GM12875 (cell line): ENCODE data around the gene ACR.

Experiments
- H3K4me3 ChIP-seq: one replicate; pipeline ENCODE4 v1.5.1; 2011; ENCODE audit warnings: low read depth, low read length, control low read depth
- TF ChIP-seq, protein P1 (sequence below): IDR thresholded peaks from 2 replicates; pipeline ENCODE4 v1.5.1; 2011; ENCODE audit warnings: low read depth, mild to moderate bottlenecking, control low read depth, inconsistent platforms, low read length, moderate library complexity, borderline replicate concordance; ENCODE audit not compliant: insufficient read depth

Gene ACR

GRCh38 chr22:50717709-50718351, 20.2 kb upstream of the ACR start:
- TF ChIP-seq, protein P1, sequence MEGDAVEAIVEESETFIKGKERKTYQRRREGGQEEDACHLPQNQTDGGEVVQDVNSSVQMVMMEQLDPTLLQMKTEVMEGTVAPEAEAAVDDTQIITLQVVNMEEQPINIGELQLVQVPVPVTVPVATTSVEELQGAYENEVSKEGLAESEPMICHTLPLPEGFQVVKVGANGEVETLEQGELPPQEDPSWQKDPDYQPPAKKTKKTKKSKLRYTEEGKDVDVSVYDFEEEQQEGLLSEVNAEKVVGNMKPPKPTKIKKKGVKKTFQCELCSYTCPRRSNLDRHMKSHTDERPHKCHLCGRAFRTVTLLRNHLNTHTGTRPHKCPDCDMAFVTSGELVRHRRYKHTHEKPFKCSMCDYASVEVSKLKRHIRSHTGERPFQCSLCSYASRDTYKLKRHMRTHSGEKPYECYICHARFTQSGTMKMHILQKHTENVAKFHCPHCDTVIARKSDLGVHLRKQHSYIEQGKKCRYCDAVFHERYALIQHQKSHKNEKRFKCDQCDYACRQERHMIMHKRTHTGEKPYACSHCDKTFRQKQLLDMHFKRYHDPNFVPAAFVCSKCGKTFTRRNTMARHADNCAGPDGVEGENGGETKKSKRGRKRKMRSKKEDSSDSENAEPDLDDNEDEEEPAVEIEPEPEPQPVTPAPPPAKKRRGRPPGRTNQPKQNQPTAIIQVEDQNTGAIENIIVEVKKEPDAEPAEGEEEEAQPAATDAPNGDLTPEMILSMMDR = no peak
- no peak overlapping the region for H3K4me3 ChIP-seq

DNA sequence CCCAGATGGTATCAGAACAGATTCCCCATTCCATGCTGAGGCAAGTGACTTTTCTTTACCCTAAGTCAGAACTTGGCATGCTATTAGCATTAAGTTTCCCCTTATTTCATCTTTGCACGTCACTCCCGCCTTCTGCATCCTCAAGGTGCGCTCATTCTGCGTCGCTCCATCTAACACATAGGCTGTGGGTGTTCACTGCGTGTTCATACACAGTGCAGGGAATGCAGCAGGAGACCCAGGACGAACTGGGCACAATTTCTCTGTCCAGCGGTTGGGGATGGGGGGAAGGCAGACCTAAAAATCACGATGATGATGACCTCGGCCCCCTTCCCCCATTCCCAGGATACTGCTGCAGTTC, 19.7 kb upstream of the ACR start:
- TF ChIP-seq, protein P1 = no peak
- H3K4me3 ChIP-seq = no peak overlapping the region

GRCh38 chr22:50719814-50720300, 18.1 kb upstream of the ACR start:
- no peak overlapping the region for H3K4me3 ChIP-seq
- TF ChIP-seq, protein P1 = no peak

GRCh38 chr22:50720301-50721256, 17.4 kb upstream of the ACR start:
- no peak overlapping the region for H3K4me3 ChIP-seq
- TF ChIP-seq, protein P1 = no peak

DNA sequence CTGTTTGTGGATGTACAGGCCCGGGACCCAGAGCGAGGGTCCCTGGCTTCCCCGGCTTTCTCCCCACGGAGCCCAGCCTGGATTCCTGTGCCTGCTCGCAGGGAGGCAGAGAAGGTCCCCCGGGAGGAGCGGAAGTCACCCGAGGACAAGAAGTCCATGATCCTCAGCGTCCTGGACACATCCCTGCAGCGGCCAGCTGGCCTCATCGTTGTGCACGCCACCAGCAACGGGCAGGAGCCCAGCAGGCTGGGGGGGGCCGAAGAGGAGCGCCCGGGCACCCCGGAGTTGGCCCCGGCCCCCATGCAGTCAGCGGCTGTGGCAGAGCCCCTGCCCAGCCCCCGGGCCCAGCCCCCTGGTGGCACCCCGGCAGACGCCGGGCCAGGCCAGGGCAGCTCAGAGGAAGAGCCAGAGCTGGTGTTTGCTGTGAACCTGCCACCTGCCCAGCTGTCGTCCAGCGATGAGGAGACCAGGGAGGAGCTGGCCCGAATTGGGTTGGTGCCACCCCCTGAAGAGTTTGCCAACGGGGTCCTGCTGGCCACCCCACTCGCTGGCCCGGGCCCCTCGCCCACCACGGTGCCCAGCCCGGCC, 16.7 kb upstream of the ACR start:
- TF ChIP-seq, protein P1 = no peak
- H3K4me3 ChIP-seq = no peak overlapping the region

GRCh38 chr22:50722048-50722701, 15.8 kb upstream of the ACR start:
- no peak overlapping the region for H3K4me3 ChIP-seq
- TF ChIP-seq, protein P1 = no peak
